ENCODE measurements around the gene ADAMTS14. TPM values are rescaled to one million over a fixed set of nuclear protein-coding genes. Genes with fewer than 3 reads are reported as not detected.

The ADAMTS14 gene
- total RNA-seq, 1 donor, result 0.86 TPM

DNA sequence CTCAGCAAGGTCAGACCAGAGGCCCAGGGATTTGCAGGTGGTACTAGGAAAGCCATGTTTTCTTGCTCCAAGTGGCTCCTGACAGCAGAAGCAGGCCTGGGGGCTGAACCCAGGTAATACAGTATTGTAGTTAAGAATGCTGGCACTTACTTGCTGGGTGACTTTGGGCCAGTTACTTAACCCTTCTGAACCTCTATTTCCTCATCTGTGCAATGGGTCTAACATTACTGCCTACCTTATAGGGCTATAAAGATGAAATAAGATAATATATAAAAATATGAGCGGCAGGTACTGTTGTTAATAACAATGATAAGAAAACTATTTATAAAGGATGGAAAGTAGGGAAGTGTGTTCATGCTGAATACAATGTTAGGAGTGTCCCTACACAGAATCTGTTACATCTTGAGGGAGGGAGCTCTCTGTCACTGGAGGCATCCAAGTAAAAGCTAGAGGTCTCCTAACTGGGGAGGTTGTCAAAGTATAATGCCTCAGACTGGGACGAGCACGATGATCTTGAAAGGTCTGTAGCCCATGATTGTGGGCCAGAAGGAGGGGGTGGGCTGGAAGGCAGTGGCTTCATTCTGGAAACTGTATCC is 26.9 kb downstream of the ADAMTS14 start:
- H3K4me3 ChIP-seq (ENCODE audit: low read depth, low read length), result no peak overlapping the region
- TF ChIP-seq, protein P1, sequence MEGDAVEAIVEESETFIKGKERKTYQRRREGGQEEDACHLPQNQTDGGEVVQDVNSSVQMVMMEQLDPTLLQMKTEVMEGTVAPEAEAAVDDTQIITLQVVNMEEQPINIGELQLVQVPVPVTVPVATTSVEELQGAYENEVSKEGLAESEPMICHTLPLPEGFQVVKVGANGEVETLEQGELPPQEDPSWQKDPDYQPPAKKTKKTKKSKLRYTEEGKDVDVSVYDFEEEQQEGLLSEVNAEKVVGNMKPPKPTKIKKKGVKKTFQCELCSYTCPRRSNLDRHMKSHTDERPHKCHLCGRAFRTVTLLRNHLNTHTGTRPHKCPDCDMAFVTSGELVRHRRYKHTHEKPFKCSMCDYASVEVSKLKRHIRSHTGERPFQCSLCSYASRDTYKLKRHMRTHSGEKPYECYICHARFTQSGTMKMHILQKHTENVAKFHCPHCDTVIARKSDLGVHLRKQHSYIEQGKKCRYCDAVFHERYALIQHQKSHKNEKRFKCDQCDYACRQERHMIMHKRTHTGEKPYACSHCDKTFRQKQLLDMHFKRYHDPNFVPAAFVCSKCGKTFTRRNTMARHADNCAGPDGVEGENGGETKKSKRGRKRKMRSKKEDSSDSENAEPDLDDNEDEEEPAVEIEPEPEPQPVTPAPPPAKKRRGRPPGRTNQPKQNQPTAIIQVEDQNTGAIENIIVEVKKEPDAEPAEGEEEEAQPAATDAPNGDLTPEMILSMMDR (IDR thresholded peaks at IDR 0.05; ENCODE audit: insufficient read depth, low read depth, low read length), result no peak
- DNase-seq (ENCODE audit: low read depth), result no peak

GRCh38 chr10:70699659-70700174 is 27.4 kb downstream of the ADAMTS14 start:
- DNase-seq (ENCODE audit: low read depth), result no peak
- TF ChIP-seq, protein P1 (IDR thresholded peaks at IDR 0.05; ENCODE audit: insufficient read depth, low read depth, low read length), result no peak
- H3K4me3 ChIP-seq (ENCODE audit: low read depth, low read length), result no peak overlapping the region

DNA sequence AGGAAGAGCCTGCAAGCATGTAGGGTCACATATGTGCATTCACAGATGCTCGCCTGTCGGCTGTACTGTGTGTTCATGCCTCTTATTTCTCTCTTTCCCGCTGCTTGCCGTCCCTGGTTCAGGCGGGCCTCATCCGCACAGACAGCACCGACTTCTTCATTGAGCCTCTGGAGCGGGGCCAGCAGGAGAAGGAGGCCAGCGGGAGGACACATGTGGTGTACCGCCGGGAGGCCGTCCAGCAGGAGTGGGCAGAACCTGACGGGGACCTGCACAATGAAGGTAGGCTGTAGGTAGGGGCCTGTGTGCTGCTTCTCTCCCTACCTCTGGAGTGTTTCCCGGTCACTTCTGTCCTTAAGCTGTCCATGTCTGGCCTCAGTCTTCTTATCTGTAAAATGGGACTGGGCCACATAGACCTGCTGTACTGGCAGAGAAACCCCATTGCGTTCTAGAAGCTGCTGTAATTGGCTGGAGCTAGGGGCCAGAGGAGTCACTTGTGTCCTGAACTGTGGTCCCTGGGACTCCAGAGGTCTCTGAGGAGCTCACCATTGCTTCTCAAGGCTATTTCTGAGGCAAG is 30.0 kb downstream of the ADAMTS14 start:
- no peak for DNase-seq (ENCODE audit: low read depth)
- H3K4me3 ChIP-seq (ENCODE audit: low read depth, low read length), result no peak overlapping the region
- TF ChIP-seq, protein P1 (IDR thresholded peaks at IDR 0.05; ENCODE audit: insufficient read depth, low read depth, low read length), result no peak

DNA sequence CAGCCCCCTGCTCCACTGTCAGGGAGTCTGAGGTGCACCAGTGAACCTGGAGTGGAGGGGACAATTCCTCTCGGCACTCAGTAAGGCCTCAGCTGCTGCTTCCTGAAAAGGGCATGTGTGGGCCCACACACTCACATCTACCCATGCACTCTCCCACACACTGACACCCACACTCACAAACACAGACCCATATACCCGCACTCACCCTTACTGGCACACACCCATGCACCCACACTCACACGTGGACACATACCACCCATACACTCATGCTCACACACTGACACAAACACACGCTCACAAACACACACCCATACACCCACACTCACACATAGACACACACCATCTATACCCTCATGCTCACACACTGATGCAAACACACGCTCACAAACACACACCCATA is 31.9 kb downstream of the ADAMTS14 start:
- no peak overlapping the region for H3K4me3 ChIP-seq (ENCODE audit: low read depth, low read length)
- TF ChIP-seq, protein P1 (IDR thresholded peaks at IDR 0.05; ENCODE audit: insufficient read depth, low read depth, low read length), result no peak
- DNase-seq (ENCODE audit: low read depth), result no peak

- no peak for DNase-seq (ENCODE audit: low read depth)
- TF ChIP-seq, protein P1 (IDR thresholded peaks at IDR 0.05; ENCODE audit: insufficient read depth, low read depth, low read length), result no peak
- no peak overlapping the region for H3K4me3 ChIP-seq (ENCODE audit: low read depth, low read length)
Observed at GRCh38 chr10:70705121-70705861, 33.0 kb downstream of the ADAMTS14 start.

GRCh38 chr10:70711177-70711576 is 38.9 kb downstream of the ADAMTS14 start:
- no peak overlapping the region for H3K4me3 ChIP-seq (ENCODE audit: low read depth, low read length)
- no peak for DNase-seq (ENCODE audit: low read depth)
- TF ChIP-seq, protein P1 (IDR thresholded peaks at IDR 0.05; ENCODE audit: insufficient read depth, low read depth, low read length), result no peak

Measured in fibroblast of villous mesenchyme (primary cell).